Measurements from ENCODE around the gene RASAL1.
A peak's percentile ranks its signal among the peaks of the same experiment; 100 is the strongest.

Gene RASAL1

DNA sequence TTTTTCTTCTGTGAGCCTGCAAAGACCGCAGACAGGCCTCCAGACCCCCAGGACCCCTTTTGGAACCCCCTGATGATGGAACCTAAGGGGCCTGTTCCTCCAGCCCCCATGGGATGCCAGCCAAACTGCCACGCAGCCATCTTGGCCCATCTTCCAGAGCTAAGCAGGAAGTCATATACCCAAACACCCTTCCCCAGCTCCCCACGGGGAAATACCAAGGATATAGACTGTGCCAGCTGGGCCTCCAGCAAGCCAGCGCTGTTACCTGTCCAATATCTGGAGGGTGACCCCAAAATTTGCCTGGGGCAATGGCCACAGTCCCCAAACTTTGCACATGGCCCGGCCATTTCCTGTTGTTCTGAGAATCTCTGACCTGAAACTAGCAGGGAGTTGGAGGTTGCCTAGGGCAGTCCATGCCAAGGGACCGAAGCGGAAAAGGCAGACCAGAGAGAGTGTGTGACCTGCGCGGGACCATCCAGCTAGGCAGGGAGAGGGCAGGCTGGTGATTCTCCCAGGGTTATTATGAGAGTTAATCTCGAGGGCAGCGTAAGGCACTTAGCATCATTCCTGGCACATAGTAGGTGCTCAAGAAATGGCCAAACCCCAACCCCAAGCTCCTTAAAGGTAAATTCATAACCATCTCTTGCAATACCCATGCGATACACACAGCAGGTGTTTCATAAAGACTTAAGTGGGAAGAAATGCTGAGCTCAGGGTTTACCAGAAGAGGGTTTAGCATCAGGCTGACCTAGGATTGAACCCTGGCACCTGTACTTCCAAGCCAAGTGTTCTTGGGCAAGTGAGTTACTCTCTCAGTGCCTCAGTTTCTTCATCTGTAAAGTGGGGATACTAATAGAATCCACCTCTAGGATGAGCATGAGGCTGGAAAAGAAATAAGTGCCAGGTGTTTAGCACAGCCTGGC, 2.6 kb upstream of the RASAL1 start:
- Mint-ChIP-seq H3K36me3 (ENCODE audit: low read depth) (no peaks in the 10 kb centered on the region), H3K27me3 (peaks cover 3% of the 10 kb centered on the region), H3K27ac (no peak overlapping the region), H3K4me3 (no peak overlapping the region), H3K9me3 (no peaks in the 10 kb centered on the region), H3K4me1 (peaks cover 34% of the 10 kb centered on the region)
- DNase-seq (no peak), ATAC-seq (no peak)

GRCh38 chr12:113136990-113137511, 1.5 kb upstream of the RASAL1 start:
- ATAC-seq (no peak), DNase-seq (no peak)
- Mint-ChIP-seq H3K4me3 (no peak overlapping the region), H3K4me1 (peaks cover 27% of the 10 kb centered on the region), H3K9me3 (no peaks in the 10 kb centered on the region), H3K27ac (no peak overlapping the region), H3K36me3 (ENCODE audit: low read depth) (no peaks in the 10 kb centered on the region), H3K27me3 (peaks cover 3% of the 10 kb centered on the region)

- H3K9me3 Mint-ChIP-seq = no peaks in the 10 kb centered on the region
- peak; percentile 79 for DNase-seq
- peaks cover 21% of the 10 kb centered on the region for H3K4me1 Mint-ChIP-seq
- ATAC-seq = peak; percentile 72
- H3K4me3 Mint-ChIP-seq = peak overlapping the region; percentile 73
- H3K27me3 Mint-ChIP-seq = peaks cover 3% of the 10 kb centered on the region
- no peaks in the 10 kb centered on the region for H3K36me3 Mint-ChIP-seq (ENCODE audit: low read depth)
- H3K27ac Mint-ChIP-seq = peak overlapping the region; percentile 61
Observed at GRCh38 chr12:113136128-113136989, 798 bp upstream of the RASAL1 start.

DNA sequence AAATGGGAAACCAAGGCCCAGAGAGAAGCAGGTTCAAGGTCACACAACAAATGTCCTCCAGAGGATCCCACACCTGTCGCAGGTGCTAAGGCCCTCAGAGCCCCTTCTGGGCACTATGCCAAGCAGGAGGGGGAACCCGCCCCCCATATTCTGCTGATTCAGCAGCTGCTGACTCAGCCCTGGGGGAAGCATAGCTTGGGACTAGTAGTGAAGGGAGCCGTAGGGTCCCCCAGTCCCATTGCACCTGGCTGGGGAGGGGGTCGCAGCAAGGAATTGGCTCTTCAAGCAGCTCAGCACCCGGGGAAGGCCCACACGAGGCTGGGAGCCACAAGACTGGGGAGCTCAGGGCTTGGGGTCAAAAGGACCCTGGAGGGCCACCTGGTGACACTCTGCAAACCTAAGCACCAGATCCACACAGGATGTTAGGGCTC, 1.0 kb downstream of the RASAL1 start:
- Mint-ChIP-seq H3K4me3 (peak overlapping the region; percentile 73), H3K9me3 (no peaks in the 10 kb centered on the region), H3K27ac (no peak overlapping the region), H3K27me3 (peaks cover 3% of the 10 kb centered on the region), H3K4me1 (peaks cover 24% of the 10 kb centered on the region), H3K36me3 (ENCODE audit: low read depth) (no peaks in the 10 kb centered on the region)
- DNase-seq (no peak), ATAC-seq (no peak)

DNA sequence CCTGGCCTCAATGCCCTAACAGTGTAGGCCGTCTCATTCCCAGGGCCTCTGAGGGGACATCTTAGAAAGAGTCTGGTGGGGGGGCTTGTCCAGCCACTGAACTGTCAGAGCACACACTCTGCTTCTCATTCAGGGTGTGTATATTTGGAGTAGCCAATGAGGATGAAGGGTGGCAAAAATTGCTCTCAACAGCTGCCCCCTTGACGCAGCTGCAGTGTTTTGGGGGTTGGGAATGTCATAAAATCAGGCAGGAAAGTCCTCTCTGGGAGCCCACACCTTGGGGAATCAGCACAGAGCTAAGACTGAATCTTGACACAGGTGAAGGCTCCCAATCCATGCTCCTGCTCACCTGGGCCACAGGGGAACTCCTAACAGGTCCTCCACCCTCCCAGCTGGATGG, 1.5 kb downstream of the RASAL1 start:
- no peak overlapping the region for H3K4me3 Mint-ChIP-seq
- no peaks in the 10 kb centered on the region for H3K9me3 Mint-ChIP-seq
- peaks cover 3% of the 10 kb centered on the region for H3K27me3 Mint-ChIP-seq
- H3K4me1 Mint-ChIP-seq = peaks cover 26% of the 10 kb centered on the region
- no peaks in the 10 kb centered on the region for H3K36me3 Mint-ChIP-seq (ENCODE audit: low read depth)
- no peak for ATAC-seq
- DNase-seq = no peak
- H3K27ac Mint-ChIP-seq = no peak overlapping the region

DNA sequence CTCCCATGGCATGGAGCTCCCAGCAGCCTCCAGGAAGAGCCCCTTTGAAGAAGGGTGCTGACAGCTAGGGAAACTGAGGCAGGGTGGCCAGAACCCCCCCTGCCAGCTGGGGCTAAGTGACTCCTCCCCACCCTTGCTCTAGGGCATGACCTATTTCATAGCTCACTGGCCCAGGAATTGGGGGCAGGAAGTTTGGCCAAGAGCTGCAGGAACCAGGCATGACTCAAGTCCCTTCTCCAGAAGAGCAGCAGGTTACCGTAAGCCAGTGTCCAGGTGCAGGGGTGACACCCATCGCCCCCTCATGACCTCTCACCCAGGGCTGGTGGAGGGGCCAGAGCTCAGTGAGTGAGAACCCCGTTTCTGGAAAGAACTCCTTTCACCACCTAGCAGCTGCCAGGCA, 1.9 kb downstream of the RASAL1 start:
- no peaks in the 10 kb centered on the region for H3K9me3 Mint-ChIP-seq
- no peak for DNase-seq
- H3K4me1 Mint-ChIP-seq = peaks cover 26% of the 10 kb centered on the region
- no peak overlapping the region for H3K27ac Mint-ChIP-seq
- H3K4me3 Mint-ChIP-seq = no peak overlapping the region
- no peak for ATAC-seq
- H3K27me3 Mint-ChIP-seq = peaks cover 3% of the 10 kb centered on the region
- H3K36me3 Mint-ChIP-seq (ENCODE audit: low read depth) = no peaks in the 10 kb centered on the region

- DNase-seq (no peak), ATAC-seq (no peak)
- H3K4me1 Mint-ChIP-seq = peaks cover 26% of the 10 kb centered on the region
- no peak overlapping the region for H3K27ac Mint-ChIP-seq
- H3K36me3 Mint-ChIP-seq (ENCODE audit: low read depth) = no peaks in the 10 kb centered on the region
- H3K4me3 Mint-ChIP-seq = no peak overlapping the region
- peaks cover 3% of the 10 kb centered on the region for H3K27me3 Mint-ChIP-seq
- no peaks in the 10 kb centered on the region for H3K9me3 Mint-ChIP-seq
Observed at GRCh38 chr12:113133036-113133435, 2.5 kb downstream of the RASAL1 start.

DNA sequence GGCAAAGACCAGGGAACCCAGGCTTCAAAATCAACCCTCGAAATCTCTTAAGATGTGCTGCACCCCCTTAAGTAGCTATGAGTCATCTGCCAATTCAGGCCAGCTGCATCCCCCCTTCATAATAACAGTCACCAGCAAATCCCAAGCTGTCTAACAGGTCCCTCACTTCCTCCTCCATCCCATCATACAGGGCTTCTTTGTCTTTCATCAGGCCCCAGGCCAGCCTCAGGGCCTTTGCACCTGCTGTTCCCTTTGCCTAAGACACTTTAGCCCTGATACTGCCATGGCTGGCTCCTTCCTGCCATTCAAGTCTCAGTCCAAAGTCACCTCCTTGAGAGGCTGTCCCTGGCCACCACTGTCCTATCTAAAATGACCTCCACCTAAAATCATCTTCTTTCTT, 4.0 kb downstream of the RASAL1 start:
- Mint-ChIP-seq H3K4me3 (no peak overlapping the region), H3K27ac (no peak overlapping the region), H3K9me3 (no peaks in the 10 kb centered on the region), H3K27me3 (peaks cover 3% of the 10 kb centered on the region), H3K4me1 (peaks cover 22% of the 10 kb centered on the region), H3K36me3 (ENCODE audit: low read depth) (no peaks in the 10 kb centered on the region)
- no peak for ATAC-seq
- DNase-seq = no peak

GRCh38 chr12:113130457-113131135, 5.0 kb downstream of the RASAL1 start:
- no peaks in the 10 kb centered on the region for H3K36me3 Mint-ChIP-seq (ENCODE audit: low read depth)
- H3K4me3 Mint-ChIP-seq = no peak overlapping the region
- no peak overlapping the region for H3K27ac Mint-ChIP-seq
- peaks cover 3% of the 10 kb centered on the region for H3K27me3 Mint-ChIP-seq
- ATAC-seq = no peak
- DNase-seq = no peak
- peaks cover 14% of the 10 kb centered on the region for H3K4me1 Mint-ChIP-seq
- no peaks in the 10 kb centered on the region for H3K9me3 Mint-ChIP-seq

DNA sequence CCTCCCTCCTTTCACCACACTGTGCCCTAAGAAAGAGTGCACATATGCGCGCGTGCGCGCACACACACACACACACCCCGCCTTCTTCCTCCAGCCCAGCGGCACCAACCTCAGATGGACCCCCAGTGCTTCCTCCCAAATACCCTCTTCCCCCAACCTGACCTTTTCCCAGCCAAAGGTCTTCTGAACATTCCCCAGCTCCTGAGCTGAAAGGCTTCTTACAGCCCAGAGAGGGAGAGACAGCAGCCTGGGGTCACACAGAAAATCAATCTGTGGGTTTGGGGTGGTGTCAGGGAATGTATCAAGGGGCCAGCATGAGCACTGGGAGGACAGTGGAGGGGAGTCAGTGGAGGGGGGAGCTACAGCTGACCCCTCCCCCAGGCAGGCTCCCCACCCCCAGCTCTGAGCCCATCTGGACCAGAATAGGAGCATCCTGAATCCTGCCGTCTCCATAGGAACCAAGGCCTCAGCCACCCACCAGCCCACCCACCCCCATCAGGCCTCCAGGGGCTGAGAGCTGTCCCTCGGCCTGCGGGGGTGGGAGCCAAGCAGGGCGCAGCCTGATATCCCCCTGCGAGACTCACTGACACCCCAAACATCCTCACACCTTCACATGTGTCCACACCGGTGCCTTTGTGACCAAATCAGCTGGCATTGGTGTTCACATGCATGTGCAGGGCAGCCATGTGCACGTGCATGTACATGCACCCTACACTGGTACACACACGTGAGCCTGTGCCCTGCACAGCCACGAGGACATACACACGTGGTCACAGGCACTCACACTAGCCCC, 5.7 kb downstream of the RASAL1 start:
- no peak for DNase-seq
- peaks cover 8% of the 10 kb centered on the region for H3K4me1 Mint-ChIP-seq
- peaks cover 2% of the 10 kb centered on the region for H3K27me3 Mint-ChIP-seq
- H3K9me3 Mint-ChIP-seq = no peaks in the 10 kb centered on the region
- H3K36me3 Mint-ChIP-seq (ENCODE audit: low read depth) = no peaks in the 10 kb centered on the region
- H3K4me3 Mint-ChIP-seq = no peak overlapping the region
- H3K27ac Mint-ChIP-seq = no peak overlapping the region
- ATAC-seq = no peak

DNA sequence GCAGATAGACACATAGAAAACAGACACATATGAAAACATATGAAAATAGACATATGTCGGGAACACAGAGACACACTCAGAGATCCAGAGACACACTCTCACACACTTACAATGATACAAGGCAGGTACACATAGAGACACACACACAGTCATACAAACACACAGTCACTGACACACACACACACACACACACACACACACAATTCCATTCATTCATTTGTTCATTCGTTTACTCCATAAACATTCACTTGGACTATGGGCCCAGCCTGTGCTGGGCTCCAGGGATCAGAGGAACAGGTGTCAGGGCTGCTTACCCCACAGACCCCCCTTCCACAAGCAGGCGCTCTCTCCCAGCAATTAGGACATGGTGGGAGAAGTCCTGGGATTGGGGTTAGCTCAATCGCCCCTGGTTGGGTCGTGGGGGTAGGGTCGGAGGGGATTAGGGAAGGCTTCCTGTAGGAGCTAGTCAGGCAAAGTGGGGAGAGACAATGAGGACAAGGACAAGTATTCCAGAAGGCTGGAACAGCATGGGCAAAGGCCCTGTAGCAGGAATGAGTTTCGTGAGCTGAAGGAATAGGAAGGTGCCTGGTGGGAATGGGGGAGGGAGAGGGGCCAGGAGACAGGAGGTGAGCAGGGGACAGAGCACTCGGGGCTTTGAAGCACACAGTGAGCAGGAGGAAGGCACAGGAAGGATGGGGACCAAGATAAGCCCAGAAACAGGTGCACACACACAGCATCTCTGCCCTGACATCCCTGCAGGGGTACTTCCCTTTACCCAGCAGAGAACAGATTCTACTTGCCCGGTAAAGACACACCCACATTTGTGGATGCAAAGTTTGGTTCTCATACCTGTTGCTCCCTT, 6.5 kb downstream of the RASAL1 start:
- DNase-seq = no peak
- Mint-ChIP-seq H3K9me3 (no peaks in the 10 kb centered on the region), H3K4me1 (peaks cover 7% of the 10 kb centered on the region), H3K36me3 (ENCODE audit: low read depth) (no peaks in the 10 kb centered on the region), H3K27me3 (no peaks in the 10 kb centered on the region), H3K4me3 (no peak overlapping the region), H3K27ac (no peak overlapping the region)
- ATAC-seq = no peak

GRCh38 chr12:113127791-113128199, 7.8 kb downstream of the RASAL1 start:
- no peaks in the 10 kb centered on the region for H3K27me3 Mint-ChIP-seq
- H3K36me3 Mint-ChIP-seq (ENCODE audit: low read depth) = peaks cover 2% of the 10 kb centered on the region
- H3K9me3 Mint-ChIP-seq = peaks cover 2% of the 10 kb centered on the region
- H3K4me1 Mint-ChIP-seq = peaks cover 7% of the 10 kb centered on the region
- ATAC-seq (no peak), DNase-seq (no peak)
- H3K4me3 Mint-ChIP-seq = no peak overlapping the region
- H3K27ac Mint-ChIP-seq = no peak overlapping the region

Measured in activated naive CD8-positive, alpha-beta T cell treated with anti-CD3 and anti-CD28 coated beads, Interleukin-2, amount 50 U/mL, for 24 hours (primary cell).